GM18508 (cell line): ENCODE data around the gene GON7.
A peak's percentile ranks its signal among the peaks of the same experiment; 100 is the strongest.
"Not testable (repeated sequence)": the region's sequence is repeated elsewhere in the genome, so short reads cannot be mapped to it uniquely, and the experiment has no call there.

Experiments used
- ATAC-seq: cut with Tn5 transposase; IDR thresholded peaks from one replicate; pipeline ENCODE4 v1.9.1; 2021; ENCODE audit warnings: moderate number of reproducible peaks; ENCODE audit not compliant: insufficient read depth, unreplicated experiment

Gene GON7

GRCh38 chr14:93201155-93201704 lies 5.6 kb downstream of the GON7 start:
- no peak for ATAC-seq

- no peak for ATAC-seq
Observed at GRCh38 chr14:93200553-93200952, 6.3 kb downstream of the GON7 start.

GRCh38 chr14:93199031-93199430 lies 7.8 kb downstream of the GON7 start:
- ATAC-seq, result no peak

GRCh38 chr14:93195316-93195999 lies 11.4 kb downstream of the GON7 start:
- ATAC-seq, result no peak

- ATAC-seq, result no peak
Observed at GRCh38 chr14:93186956-93187355, 19.9 kb downstream of the GON7 start.

DNA sequence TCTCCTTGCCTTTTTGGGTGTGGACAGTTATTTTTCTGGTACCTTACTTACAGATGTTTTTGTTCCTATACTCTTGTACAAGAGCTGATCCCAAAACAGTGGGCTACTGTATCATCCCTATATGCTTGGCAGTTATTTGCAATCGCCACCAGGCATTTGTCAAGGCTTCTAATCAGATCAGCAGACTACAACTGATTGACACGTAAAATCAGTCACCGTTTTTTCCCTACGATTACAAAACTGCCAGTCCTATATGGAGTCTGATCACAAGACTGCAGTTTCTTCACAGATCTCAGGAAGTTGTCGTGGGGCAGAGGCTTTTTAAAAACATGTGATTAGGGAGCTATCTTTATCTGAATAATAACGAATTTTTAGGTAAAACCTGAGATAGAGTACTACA lies 20.4 kb downstream of the GON7 start:
- no peak for ATAC-seq

DNA sequence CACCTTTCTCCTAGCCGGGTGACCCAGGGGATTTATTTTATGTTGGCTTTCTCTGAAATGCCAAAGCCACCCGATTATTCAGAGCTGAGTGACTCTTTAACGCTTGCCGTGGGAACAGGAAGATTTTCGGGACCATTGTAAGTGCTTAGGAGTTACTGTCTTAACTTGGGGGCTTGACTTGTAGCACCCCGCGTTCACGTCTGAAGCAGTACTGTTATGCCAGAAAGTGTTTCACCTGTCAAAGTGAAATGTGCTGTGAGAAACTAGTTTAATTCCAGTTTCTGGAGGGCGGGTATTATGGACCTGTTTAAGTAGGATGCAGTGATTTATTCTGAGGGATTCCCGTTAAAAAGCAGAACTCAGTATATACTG lies 21.5 kb downstream of the GON7 start:
- ATAC-seq, result no peak

- peak; percentile 37 for ATAC-seq
Observed at GRCh38 chr14:93184391-93185348, 22.2 kb downstream of the GON7 start, which contains the start of the genes LYSET and MOAP1. Gene LYSET (plus strand): TSS chr14:93185317. CDS start chr14:93185406, 89 bp downstream. Gene MOAP1 (minus strand): TSS chr14:93184897. CDS start chr14:93184242, 655 bp downstream.

DNA sequence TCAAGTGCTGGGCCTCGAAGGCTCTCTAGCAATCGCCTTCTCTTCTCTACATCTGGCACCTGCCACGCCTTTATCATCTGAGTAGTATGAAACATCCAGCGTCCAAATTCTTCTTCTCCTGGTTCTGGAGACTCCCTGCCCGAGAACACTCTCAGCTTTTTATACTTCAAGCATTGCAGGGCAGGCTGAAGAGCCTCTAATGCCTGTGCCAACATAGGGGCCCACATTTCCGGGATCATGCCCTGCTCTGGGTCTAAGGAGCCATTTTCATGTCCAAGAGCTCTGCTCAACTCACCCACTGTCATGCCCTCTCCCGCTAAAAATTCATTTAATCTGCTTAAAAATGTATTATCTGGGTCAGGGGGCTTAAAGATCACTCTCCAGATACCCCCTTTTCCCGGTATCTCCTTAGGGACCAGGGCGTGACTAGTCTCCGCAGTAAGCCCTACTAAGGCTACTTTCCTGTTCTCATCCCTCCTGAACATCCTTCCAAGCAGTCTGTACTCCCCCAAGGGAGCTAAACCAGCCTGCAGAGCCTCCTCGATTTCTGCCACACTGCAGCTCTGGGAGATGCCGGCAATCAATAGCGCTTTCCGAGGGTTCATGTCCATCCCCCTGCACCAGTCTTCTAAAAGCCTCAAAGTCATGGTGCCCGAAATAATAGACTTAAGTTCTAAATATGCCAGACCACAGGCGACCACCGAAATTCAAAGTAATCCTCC lies 23.1 kb downstream of the GON7 start:
- no peak for ATAC-seq

- no peak for ATAC-seq
Observed at GRCh38 chr14:93175492-93175891, 31.4 kb downstream of the GON7 start.

DNA sequence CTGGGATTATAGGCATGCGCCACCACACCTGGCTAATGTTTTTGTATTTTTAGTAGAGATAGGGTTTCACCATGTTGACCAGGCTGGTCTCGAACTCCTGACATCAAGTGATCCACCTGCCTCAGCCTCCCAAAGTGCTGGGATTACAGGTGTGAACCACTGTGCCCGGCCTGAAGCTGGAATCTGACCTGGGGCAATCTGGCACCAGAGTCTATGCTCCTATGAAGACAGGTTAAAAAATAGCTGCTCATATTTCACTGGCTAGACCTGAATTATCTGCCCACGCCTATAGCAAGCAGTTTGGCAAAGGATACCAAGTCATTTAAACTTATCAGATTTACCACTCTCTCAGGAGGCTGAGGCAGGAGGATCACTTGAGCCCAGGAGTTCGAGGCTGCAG lies 32.1 kb downstream of the GON7 start:
- ATAC-seq, result not testable (repeated sequence)

DNA sequence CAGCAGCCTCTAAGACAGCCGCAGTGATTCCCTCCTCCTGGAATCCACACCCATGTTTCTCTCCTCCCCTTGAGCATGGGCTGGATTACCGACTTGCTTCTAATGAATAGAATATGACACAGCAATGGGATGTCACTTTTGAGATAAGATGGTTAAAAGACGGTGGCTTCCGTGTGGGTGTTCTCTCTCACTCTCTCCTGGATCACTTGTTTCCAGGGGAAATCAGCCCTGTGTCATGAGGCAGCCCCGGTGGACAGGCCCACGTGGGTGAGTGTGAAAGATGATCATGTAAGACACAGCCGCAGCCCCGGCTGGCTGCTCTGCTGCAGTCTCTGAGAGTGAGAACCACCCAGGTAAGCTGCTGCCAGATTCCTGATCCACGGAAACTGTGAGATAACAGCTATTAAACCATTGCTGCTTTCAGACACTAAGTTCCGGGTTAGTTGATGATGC lies 32.9 kb downstream of the GON7 start:
- ATAC-seq, result no peak

- ATAC-seq, result no peak
Observed at GRCh38 chr14:93171376-93171775, 35.5 kb downstream of the GON7 start.

- ATAC-seq, result not testable (repeated sequence)
Observed at GRCh38 chr14:93170141-93170540, 36.7 kb downstream of the GON7 start.

- ATAC-seq, result not testable (repeated sequence)
Observed at GRCh38 chr14:93169619-93170018, 37.2 kb downstream of the GON7 start.

DNA sequence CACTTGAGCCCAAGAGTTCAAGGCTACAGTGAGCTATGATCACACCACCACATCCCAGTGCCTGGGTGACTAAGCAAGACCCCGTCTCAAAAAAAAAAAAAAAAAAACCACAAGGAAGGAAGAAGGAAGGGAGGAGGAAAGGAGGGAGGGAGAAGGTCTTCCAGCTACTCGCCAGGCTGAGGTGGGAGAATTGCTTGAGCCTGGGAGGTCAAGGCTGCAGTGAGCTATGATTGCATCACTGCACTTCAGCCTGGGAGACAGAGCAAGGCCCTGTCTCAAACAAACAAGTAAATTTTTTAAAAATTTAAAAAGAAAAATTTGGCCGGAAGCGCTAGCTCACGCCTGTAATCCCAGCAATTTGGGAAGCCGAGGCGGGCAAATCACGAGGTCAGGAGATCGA lies 38.3 kb downstream of the GON7 start:
- not testable (repeated sequence) for ATAC-seq

GRCh38 chr14:93165271-93166265 lies 41.3 kb downstream of the GON7 start:
- ATAC-seq, result not testable (repeated sequence)

GRCh38 chr14:93163564-93163963 lies 43.3 kb downstream of the GON7 start:
- ATAC-seq, result no peak

GRCh38 chr14:93161411-93161940 lies 45.4 kb downstream of the GON7 start:
- no peak for ATAC-seq
